Measurements from ENCODE around the gene SLC52A1. TPM values are rescaled to one million over a fixed set of nuclear protein-coding genes. Genes with fewer than 3 reads are reported as not detected.

Gene SLC52A1
- 0.31 TPM in 1 of 2 replicates, not detected in the other for total RNA-seq (ENCODE audit: low replicate concordance)

GRCh38 chr17:5035315-5035714 is at the start of gene SLC52A1:
TSS of gene SLC52A1 (minus strand) at chr17:5035426. CDS start at chr17:5034606, 820 bp downstream.
- Histone ChIP-seq H3K4me3 (peak within 1 kb of the TSS; percentile 33), H3K27me3 (peaks cover 46% of the 10 kb centered on the region), H2AFZ (replicated peaks) (peak within 1 kb of the TSS; percentile 80), H3K9ac (no peak within 1 kb of the TSS), H3K4me1 (no peaks in the 10 kb centered on the region), H3F3A (ENCODE audit: low read depth) (no peaks in the 10 kb centered on the region), H3K4me2 (peak within 1 kb of the TSS; percentile 76), H3K9me3 (ENCODE audit: low read depth) (no peaks in the 10 kb centered on the region), H4K20me1 (ENCODE audit: low read depth) (no peaks in the 10 kb centered on the region), H3K79me2 (ENCODE audit: low read depth) (no peaks in the 10 kb centered on the region), H3K36me3 (no peaks in the 10 kb centered on the region), H3K27ac (no peak within 1 kb of the TSS)
- H3K4me3 Mint-ChIP-seq = no peak within 1 kb of the TSS
- no peak for TF ChIP-seq CTCF (IDR thresholded peaks at IDR 0.05)
- TF ChIP-seq EZH2phosphoT487 (IDR thresholded peaks at IDR 0.05) = no peak
- no peak for TF ChIP-seq EZH2 (IDR thresholded peaks at IDR 0.05)
- peak; percentile 21 for DNase-seq (ENCODE audit: low spot score)
- H3K9me3 Mint-ChIP-seq = peaks cover 3% of the 10 kb centered on the region
- H3K4me1 Mint-ChIP-seq = peaks cover 3% of the 10 kb centered on the region
- no peak within 1 kb of the TSS for H3K27ac Mint-ChIP-seq
- H3K36me3 Mint-ChIP-seq = no peaks in the 10 kb centered on the region
- peaks cover 25% of the 10 kb centered on the region for H3K27me3 Mint-ChIP-seq (ENCODE audit: insufficient read depth, low read depth)

GRCh38 chr17:5080591-5080990 is 45.4 kb upstream of the SLC52A1 start:
- Mint-ChIP-seq H3K4me3 (no peak overlapping the region), H3K4me1 (peaks cover 2% of the 10 kb centered on the region), H3K27ac (no peak overlapping the region), H3K36me3 (no peaks in the 10 kb centered on the region), H3K9me3 (peaks cover 26% of the 10 kb centered on the region), H3K27me3 (ENCODE audit: insufficient read depth, low read depth) (peaks cover 8% of the 10 kb centered on the region)
- Histone ChIP-seq H3K27me3 (no peaks in the 10 kb centered on the region), H3K9me3 (ENCODE audit: low read depth) (no peaks in the 10 kb centered on the region), H2AFZ (replicated peaks) (no peak overlapping the region), H3K79me2 (ENCODE audit: low read depth) (no peaks in the 10 kb centered on the region), H3K4me3 (no peak overlapping the region), H3K27ac (no peak overlapping the region), H3F3A (ENCODE audit: low read depth) (peaks cover 3% of the 10 kb centered on the region), H3K36me3 (no peaks in the 10 kb centered on the region), H3K9ac (no peak overlapping the region), H3K4me2 (no peak overlapping the region), H3K4me1 (peaks cover 1% of the 10 kb centered on the region), H4K20me1 (ENCODE audit: low read depth) (no peaks in the 10 kb centered on the region)
- TF ChIP-seq EZH2phosphoT487 (IDR thresholded peaks at IDR 0.05) (no peak), CTCF (IDR thresholded peaks at IDR 0.05) (no peak)
- DNase-seq (ENCODE audit: low spot score) = no peak

- Histone ChIP-seq H3F3A (ENCODE audit: low read depth) (peaks cover 4% of the 10 kb centered on the region), H3K27ac (no peak within 1 kb of the TSS), H3K36me3 (no peaks in the 10 kb centered on the region), H3K79me2 (ENCODE audit: low read depth) (no peaks in the 10 kb centered on the region), H4K20me1 (ENCODE audit: low read depth) (no peaks in the 10 kb centered on the region), H3K9me3 (ENCODE audit: low read depth) (no peaks in the 10 kb centered on the region), H3K4me3 (no peak within 1 kb of the TSS), H3K9ac (no peak within 1 kb of the TSS), H3K4me1 (peaks cover 8% of the 10 kb centered on the region), H2AFZ (replicated peaks) (no peak within 1 kb of the TSS), H3K4me2 (no peak within 1 kb of the TSS), H3K27me3 (no peaks in the 10 kb centered on the region)
- H3K27me3 Mint-ChIP-seq (ENCODE audit: insufficient read depth, low read depth) = peaks cover 8% of the 10 kb centered on the region
- H3K36me3 Mint-ChIP-seq = no peaks in the 10 kb centered on the region
- H3K27ac Mint-ChIP-seq = no peak within 1 kb of the TSS
- no peak for TF ChIP-seq EZH2 (IDR thresholded peaks at IDR 0.05)
- TF ChIP-seq CTCF (IDR thresholded peaks at IDR 0.05) = no peak
- no peak for TF ChIP-seq EZH2phosphoT487 (IDR thresholded peaks at IDR 0.05)
- peaks cover 19% of the 10 kb centered on the region for H3K9me3 Mint-ChIP-seq
- DNase-seq (ENCODE audit: low spot score) = peak; percentile 3
- no peak within 1 kb of the TSS for H3K4me3 Mint-ChIP-seq
- H3K4me1 Mint-ChIP-seq = peaks cover 4% of the 10 kb centered on the region
Measured at GRCh38 chr17:5078106-5079028, 43.1 kb upstream of the SLC52A1 start, which contains the start of gene ZFP3. TSS of gene ZFP3 (plus strand) at chr17:5078467. CDS start at chr17:5091505, 13,038 bp downstream.

All from neural progenitor cell (in vitro differentiated cells).